IPS-15b (cell line): ENCODE measurements around the gene HRAS.
"Not testable (repeated sequence)": the region's sequence is repeated elsewhere in the genome, so short reads cannot be mapped to it uniquely, and the experiment has no call there.

Experiments
- H3K27me3 ChIP-seq: one replicate; pipeline ENCODE4 v1.6.1; 2013; ENCODE audit warnings: low read length; ENCODE audit not compliant: control insufficient read depth, insufficient read depth
- H3K36me3 ChIP-seq: one replicate; pipeline ENCODE4 v1.6.1; 2013; ENCODE audit warnings: low read length; ENCODE audit not compliant: control insufficient read depth, insufficient read depth
- H3K4me1 ChIP-seq: one replicate; pipeline ENCODE4 v1.6.1; 2013; ENCODE audit warnings: mild to moderate bottlenecking, low read length; ENCODE audit not compliant: control insufficient read depth, insufficient read depth
- H3K4me3 ChIP-seq: one replicate; pipeline ENCODE4 v1.5.1; 2013; ENCODE audit warnings: low read depth, low read length
- H3K9ac ChIP-seq: one replicate; pipeline ENCODE4 v1.6.1; 2013; ENCODE audit warnings: low read depth, mild to moderate bottlenecking, low read length
- H3K9me3 ChIP-seq: one replicate; pipeline ENCODE4 v1.6.1; 2013; ENCODE audit warnings: mild to moderate bottlenecking, low read length; ENCODE audit not compliant: control insufficient read depth, insufficient read depth

Gene HRAS

DNA sequence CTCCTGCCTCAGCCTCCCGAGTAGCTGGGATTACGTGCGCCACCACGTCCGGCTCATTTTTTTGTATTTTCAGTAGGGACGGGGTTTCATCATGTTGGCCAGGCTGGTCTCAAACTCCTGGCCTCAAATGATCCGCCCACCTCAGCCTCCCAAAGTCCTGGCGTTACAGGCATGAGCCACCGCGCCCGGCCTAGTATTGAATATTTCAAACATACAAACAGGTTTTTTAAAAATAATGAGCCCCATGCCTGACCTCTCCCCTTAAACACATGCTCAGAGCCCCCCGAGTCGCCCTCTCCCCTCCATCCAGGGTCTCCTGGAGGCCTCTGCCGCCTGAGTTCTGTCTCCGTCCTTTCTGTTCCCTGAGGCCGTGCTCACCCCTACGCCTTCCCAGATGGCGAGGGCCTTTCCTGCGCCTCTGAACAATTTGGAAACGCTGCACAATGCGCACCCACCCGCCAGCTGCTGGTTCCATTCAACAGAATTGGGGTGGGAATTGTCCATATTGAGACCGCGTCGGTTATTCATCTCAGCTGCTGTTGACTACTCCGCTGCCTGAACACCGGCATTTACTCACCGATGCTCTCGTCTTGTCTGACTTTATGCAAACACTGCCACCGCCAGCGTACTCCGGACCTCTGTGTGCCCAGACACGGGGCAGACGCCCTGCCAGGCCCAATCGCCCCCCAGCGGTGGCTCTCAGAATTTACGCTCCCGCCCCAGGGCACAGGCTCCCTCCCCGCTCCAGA, 14.8 kb downstream of the HRAS start:
- H3K9ac ChIP-seq: no peak overlapping the region
- H3K4me1 ChIP-seq: no peaks in the 10 kb centered on the region
- no peak overlapping the region for H3K4me3 ChIP-seq

DNA sequence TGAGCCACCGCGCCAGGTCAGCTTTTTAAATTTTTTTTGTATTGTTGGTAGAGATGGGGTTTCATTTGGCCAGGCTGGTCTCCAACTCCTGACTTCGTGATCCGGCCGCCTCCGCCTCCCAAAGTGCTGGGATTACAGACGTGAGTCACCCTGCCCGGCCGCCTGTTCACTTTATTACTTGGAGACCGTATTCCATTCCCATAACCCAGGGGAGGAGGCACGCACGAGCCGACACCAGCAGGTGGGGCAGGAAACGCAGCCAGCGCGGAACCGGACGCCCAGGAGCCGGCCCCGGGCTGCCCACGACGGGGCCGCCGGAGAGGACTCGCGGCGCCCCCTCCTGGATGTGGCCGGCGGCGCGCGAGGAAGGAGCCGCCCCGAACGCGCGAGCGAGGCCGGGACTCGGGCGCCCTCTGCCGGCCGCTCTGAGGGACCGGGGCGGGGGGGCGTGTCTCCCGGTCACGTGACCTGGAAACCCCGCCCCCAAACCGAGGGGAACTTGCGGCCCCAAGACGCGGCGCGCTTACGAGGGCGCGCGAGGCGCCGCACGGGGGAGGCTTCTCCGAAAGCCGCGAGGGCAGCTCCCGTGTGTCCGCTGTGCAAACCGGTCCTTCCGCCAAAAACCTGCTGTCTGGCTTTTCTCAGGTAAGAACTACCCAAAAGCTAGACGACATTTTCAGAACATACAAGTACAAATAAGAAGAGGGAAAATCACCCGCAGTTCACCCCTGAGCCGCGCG, 16.7 kb downstream of the HRAS start:
- H3K27me3 ChIP-seq: no peaks in the 10 kb centered on the region
- H3K4me3 ChIP-seq: peak overlapping the region; percentile 30
- no peaks in the 10 kb centered on the region for H3K9me3 ChIP-seq
- H3K4me1 ChIP-seq: no peaks in the 10 kb centered on the region
- peaks cover 3% of the 10 kb centered on the region for H3K36me3 ChIP-seq
- H3K9ac ChIP-seq: no peak overlapping the region

More for the DNA sequence above, 14.8 kb downstream of the HRAS start:
- Histone ChIP-seq H3K36me3 (peaks cover 3% of the 10 kb centered on the region), H3K9me3 (no peaks in the 10 kb centered on the region), H3K27me3 (no peaks in the 10 kb centered on the region)

DNA sequence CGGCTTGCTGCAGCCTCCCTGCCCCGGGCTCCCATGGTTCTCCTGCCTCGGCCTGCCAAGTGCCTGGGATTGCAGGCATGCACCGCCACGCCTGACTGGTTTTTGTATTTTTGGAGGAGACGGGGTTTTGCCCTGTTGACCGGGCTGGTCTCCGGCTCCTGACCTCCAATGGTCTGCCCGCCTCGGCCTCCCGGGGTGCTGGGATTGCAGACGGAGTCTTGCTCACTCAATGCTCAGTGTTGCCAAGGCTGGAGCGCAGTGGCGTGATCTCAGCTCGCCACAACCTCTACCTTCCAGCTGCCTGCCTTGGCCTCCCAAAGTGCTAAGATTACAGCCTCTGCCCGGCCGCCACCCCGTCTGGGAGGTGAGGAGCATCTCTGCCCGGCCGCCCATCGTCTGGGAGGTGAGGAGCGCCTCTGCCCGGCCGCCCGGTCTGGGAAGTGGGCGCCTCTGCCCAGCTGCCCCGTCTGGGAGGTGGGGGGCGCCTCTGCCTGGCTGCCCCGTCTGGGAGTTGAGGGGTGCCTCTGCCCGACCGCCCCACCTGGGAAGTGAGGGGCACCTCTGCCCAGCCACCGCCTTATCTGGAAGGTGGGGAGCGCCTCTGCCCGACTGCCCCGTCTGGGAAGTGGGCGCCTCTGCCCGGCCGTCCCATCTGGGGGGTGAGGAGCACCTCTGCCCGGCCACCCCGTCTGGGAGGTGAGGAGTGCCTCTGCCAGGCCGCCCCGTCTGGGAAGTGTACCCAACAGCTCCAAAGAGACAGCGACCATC, 18.3 kb downstream of the HRAS start:
- H3K27me3 ChIP-seq, H3K36me3 ChIP-seq, H3K4me1 ChIP-seq, H3K9me3 ChIP-seq, H3K4me3 ChIP-seq, H3K9ac ChIP-seq: not testable (repeated sequence)

DNA sequence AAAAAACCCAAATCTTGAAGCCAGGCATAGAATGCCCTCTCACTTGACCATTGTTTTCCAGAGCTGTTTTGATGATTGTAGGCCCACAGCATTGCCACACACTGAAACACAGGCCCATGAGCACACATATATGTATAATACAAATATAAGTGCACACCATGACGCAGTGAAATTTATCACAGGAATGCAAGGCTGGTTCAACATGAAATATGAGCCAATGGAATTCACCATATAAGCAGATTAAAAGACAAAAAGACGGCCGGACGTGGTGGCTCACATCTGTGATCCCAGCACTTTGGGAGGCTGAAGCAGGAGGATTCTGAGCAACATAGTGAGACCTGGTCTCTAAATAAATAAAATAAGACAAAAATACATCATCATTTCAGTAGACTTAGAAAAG, 19.0 kb downstream of the HRAS start:
- no peaks in the 10 kb centered on the region for H3K4me1 ChIP-seq
- H3K9ac ChIP-seq: no peak overlapping the region
- no peaks in the 10 kb centered on the region for H3K27me3 ChIP-seq
- no peaks in the 10 kb centered on the region for H3K9me3 ChIP-seq
- H3K4me3 ChIP-seq: no peak overlapping the region
- peaks cover 3% of the 10 kb centered on the region for H3K36me3 ChIP-seq

DNA sequence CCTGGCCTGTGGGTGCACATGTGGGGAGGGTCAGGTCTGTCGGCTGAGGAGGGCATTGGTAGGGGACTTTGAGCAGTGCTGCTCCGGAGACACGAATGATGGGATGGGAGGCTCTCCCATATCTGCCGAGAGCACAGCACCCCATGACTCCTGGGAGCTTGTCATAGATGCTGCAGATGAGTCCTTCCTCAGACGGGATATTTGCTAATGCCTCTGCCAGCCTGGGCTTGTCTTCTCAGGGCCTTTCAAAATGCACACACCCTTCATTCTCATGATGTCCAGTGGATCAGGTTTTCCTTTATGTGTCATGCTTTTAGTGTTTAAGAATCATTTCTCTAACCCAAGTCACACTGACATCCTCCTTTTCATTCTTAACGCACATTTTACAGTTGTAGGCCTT, 20.2 kb downstream of the HRAS start:
- no peak overlapping the region for H3K9ac ChIP-seq
- no peaks in the 10 kb centered on the region for H3K9me3 ChIP-seq
- H3K4me3 ChIP-seq: no peak overlapping the region
- H3K27me3 ChIP-seq: no peaks in the 10 kb centered on the region
- H3K4me1 ChIP-seq: no peaks in the 10 kb centered on the region
- peaks cover 3% of the 10 kb centered on the region for H3K36me3 ChIP-seq

DNA sequence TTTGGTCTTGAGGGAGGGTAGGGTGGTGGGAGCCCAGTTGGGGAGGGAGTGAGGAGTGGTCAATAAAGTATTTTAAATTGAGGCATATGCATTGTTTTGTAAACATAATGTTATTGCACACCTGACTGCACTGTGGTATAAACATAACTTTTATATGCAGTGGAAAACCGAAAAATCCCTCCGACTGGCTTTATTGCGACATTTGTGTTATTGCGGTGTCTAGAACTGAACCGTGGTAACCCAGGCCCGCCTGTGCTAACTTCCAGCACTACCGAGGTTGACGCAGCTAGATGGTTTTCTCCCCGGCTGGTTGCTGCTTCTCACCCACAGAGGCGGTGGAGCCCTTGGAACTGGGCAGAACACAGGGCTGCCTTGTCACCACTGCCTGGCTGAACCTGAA, 20.8 kb downstream of the HRAS start:
- Histone ChIP-seq H3K9me3 (no peaks in the 10 kb centered on the region), H3K9ac (no peak overlapping the region), H3K27me3 (no peaks in the 10 kb centered on the region), H3K36me3 (peaks cover 3% of the 10 kb centered on the region), H3K4me3 (no peak overlapping the region), H3K4me1 (no peaks in the 10 kb centered on the region)

DNA sequence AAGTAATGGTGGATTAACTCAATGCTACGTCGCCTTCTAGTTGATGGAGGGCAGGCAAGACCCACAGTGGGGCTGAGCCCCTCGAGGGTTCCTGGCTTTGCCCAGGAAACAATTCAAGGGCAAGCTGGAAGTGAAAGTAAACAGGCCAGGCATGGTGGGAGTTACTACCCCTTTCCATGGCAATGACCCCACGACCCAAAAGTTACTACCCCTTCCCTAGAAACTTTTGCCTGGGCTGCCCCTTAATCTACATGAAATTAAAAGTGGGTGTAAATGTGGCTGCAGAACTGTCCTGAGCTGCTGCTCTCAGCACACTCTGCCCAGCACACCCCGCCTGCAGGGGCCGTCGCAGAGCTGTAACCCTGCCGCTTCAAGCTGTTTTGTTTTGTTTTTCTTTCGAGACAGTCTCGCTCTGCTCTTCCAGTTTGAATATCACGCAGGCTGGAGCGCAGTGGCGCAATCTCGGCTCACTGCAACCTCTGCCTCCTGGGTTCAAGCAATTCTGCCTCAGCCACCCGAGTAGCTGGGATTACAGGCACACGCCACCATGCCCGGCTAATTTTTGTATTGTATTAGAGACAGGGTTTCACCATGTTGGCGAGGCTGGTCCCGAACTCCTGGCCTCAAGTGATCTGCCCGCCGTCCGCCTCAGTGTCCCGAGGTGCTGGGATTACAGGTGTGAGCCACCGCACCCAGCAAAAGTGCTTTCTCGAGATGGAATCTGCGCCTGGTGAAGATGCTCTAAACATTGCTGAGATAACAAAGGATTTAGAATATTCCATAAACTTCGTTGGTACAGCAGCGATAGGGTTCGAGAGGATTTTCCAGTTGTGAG, 22.4 kb downstream of the HRAS start:
- Histone ChIP-seq H3K4me1 (no peaks in the 10 kb centered on the region), H3K36me3 (peaks cover 5% of the 10 kb centered on the region), H3K27me3 (no peaks in the 10 kb centered on the region)

DNA sequence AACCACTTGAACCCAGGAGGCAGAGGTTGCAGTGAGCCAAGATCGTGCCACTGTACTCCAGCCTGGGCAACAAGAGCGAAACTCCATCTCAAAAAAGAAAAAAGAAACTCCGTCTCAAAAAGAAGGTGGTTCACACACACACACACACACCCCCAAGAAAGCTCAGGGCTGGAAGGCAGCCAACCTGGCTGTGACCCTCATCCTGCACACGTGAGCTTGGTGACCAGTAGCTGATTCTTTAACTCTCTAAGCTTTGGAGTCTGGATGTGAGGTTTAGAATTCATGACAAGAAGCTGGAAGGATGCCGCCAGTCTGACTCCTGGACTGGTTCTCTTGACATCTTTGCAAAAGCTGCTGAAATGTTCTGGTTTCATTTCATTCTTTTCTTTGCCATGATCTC, 26.4 kb downstream of the HRAS start:
- no peaks in the 10 kb centered on the region for H3K9me3 ChIP-seq
- no peaks in the 10 kb centered on the region for H3K27me3 ChIP-seq
- peaks cover 2% of the 10 kb centered on the region for H3K36me3 ChIP-seq
- no peaks in the 10 kb centered on the region for H3K4me1 ChIP-seq
- no peak overlapping the region for H3K4me3 ChIP-seq
- no peak overlapping the region for H3K9ac ChIP-seq

More for the DNA sequence above, 22.4 kb downstream of the HRAS start:
- H3K9me3 ChIP-seq: no peaks in the 10 kb centered on the region
- no peak overlapping the region for H3K9ac ChIP-seq
- no peak overlapping the region for H3K4me3 ChIP-seq

DNA sequence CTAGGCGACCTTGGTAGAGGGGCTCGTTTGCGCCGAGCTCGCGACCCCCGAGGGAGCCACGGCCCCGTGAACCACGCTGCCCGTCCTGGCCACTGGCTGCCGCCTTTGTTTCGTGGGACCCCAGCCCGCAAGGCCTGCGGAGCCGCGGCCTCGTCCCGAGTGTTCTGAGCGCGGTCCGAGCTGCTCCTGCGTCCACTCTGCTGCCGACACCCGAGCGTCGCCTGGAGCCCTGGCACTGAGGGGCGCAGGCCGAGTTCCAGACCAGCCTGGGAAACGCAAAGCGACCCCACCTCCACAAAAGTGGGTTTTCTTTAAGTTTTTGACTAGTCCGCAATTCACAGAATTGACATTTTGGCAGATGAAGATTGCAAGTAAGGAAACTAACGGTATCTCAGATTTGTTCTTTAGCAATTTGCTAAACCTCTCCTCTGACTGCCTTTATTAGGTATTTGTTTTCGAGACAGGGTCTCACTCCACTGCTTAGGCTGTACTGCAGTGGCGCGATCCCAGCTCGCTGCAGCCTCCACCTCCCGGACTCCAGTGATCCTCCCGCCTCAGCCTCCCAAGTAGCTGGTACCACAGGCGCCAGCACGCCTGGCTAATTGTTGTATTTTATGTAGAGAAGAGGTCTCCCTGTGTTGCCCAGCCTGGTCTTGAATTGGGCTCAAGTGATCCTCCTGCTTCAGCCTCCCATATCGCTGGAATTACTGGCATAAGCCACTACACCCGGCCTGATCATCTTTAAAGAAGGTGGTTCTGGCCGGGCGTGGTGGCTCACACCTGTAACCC, 27.5 kb downstream of the HRAS start:
- Histone ChIP-seq H3K36me3 (peaks cover 2% of the 10 kb centered on the region), H3K9me3 (no peaks in the 10 kb centered on the region), H3K9ac (peak overlapping the region; percentile 60)

DNA sequence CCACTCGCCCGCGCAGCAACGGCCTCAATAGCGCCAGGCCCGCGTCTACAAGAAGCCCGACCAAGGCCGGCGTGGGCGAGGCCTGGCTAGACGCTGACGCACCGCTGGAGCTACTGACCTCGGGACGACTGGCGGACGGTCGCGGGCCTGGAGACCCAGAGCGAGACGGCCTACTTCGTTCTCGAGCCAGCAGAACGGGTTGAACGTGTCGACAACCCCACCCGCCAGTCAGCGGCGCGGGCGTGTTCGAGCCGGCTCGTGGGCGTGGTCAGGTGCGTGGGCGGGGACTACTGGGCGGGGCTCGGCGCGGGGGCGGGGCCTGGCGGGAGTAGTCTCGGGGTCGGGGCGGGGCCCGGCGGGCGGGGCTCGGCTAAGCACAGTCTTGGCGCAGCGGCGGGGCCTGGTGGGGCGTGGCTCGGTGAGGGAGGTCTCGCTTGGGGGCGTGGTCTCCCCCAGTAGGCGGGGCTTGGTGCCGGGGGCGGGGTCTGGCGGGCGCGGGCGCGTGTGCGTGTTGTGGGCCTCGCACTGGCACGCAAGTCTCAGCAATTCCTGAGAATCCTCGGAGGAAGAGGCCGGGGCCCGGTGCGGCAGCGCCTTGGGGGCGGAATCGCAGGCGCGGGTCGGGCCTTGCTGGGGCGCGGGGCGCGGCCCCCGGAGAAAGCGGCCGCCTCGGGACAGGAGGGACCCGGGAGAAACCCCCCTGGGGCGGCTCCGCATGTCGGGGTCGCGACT, 28.2 kb downstream of the HRAS start, which contains the start of gene RNH1:
TSS of gene RNH1 (minus strand) at position 248 of the 732 bp plus-strand sequence. CDS start 5,080 bp downstream, outside the sequence.
- Histone ChIP-seq H3K27me3 (no peaks in the 10 kb centered on the region), H3K4me1 (no peaks in the 10 kb centered on the region), H3K9ac (peak within 1 kb of the TSS; percentile 63), H3K9me3 (no peaks in the 10 kb centered on the region), H3K36me3 (peaks cover 4% of the 10 kb centered on the region), H3K4me3 (peak within 1 kb of the TSS; percentile 94)

More for the DNA sequence above, 27.5 kb downstream of the HRAS start:
- H3K27me3 ChIP-seq: no peaks in the 10 kb centered on the region
- H3K4me3 ChIP-seq: peak overlapping the region; percentile 63
- no peaks in the 10 kb centered on the region for H3K4me1 ChIP-seq
